Stomach (tissue), 9 donors: ENCODE data around the gene SLC8A3. TPM values are rescaled to one million over a fixed set of nuclear protein-coding genes. Genes with fewer than 3 reads are reported as not detected.

Experiments
- DNase-seq, 2 donors: peaks; one replicate each; pipeline versions ENCODE4 v3.0.0 to v3.0.0-alpha.2; 2013 to 2019
- H3K27ac ChIP-seq, 5 donors: fragments of 200-600 bp in 4 of 5; sonication (generic) in 4 of 5; one replicate each; pipeline ENCODE4 v1.5.1; 2013 to 2019; ENCODE audit warnings: mild to moderate bottlenecking in 1 of 5, moderate library complexity in 1 of 5
- H3K27me3 ChIP-seq, 3 donors: fragments of 200-600 bp; sonication (generic); one replicate each; pipeline ENCODE4 v1.5.1; 2017 to 2019; ENCODE audit warnings: mixed run types in 1 of 3
- H3K36me3 ChIP-seq, 4 donors: fragments of 200-600 bp; sonication (generic); 1 replicate in 3 of 4; 2 replicates in 1 of 4; pipeline ENCODE4 v1.5.1; 2016 to 2019
- H3K4me1 ChIP-seq, 4 donors: fragments of 200-600 bp; sonication (generic); one replicate each; pipeline ENCODE4 v1.5.1; 2016 to 2019
- H3K4me3 ChIP-seq, 4 donors: fragments of 200-600 bp; sonication (generic) in 3 of 4; one replicate each; pipeline ENCODE4 v1.5.1; 2016 to 2019; ENCODE audit warnings: mild to moderate bottlenecking in 1 of 4
- H3K9me3 ChIP-seq, 4 donors: fragments of 200-600 bp; sonication (generic); one replicate each; pipeline ENCODE4 v1.5.1; 2016 to 2019
- EP300 ChIP-seq: sonication (generic); formaldehyde crosslinking; IDR thresholded peaks from one replicate; pipeline ENCODE4 v1.6.1; 2017; ENCODE audit warnings: antibody characterized with exemption
- POLR2A ChIP-seq, 4 donors: fragments of 450-650 bp; IDR thresholded peaks; one replicate each; pipeline ENCODE4 v1.6.1; 2016; ENCODE audit warnings: antibody characterized with exemption in 4 of 4, control low read depth in 2 of 4, mild to moderate bottlenecking in 1 of 4, moderate library complexity in 1 of 4
- POLR2AphosphoS5 ChIP-seq, 3 donors: sonication (generic); formaldehyde crosslinking; IDR thresholded peaks; one replicate each; pipeline ENCODE4 v1.6.1; 2016; ENCODE audit warnings: antibody characterized with exemption in 3 of 3
- WGBS, 5 donors: extraction: QIAGEN DNeasy Blood & Tissue Kit in 3 of 5; methylation state at CpG; one replicate each; pipeline versions ENCODE4 v1.1.5 to v1.1.7; 2013 to 2018; 5-methylcytosine and 5-hydroxymethylcytosine counted together
- intact Hi-C: fragments of 100-400 bp; cut with DNase I; formaldehyde crosslinking; loops from one replicate; pipeline ENCODE4 v1.15.1; 2023; ENCODE audit warnings: low total_unique reads
- polyA plus RNA-seq, 3 donors: library from polyadenylated mRNA; stranded (reverse); fragments of 200-250 nt; gene quantifications; one replicate each; pipeline ENCODE4 v1.2.3, GENCODE V29; 2013
- total RNA-seq, 5 donors: library from RNA; depleted of rRNA; stranded (reverse); fragments of >200 nt; gene quantifications; one replicate each; pipeline versions ENCODE4 v1.1.0 to v1.2.3, GENCODE V29; 2014 to 2016
- TF ChIP-seq, protein P1 (sequence below), 7 experiments: fragments of 450-650 bp in 4 of 7; fragments of 200-600 bp in 3 of 7; sonication (generic) in 3 of 7; IDR thresholded peaks; one replicate each; pipeline ENCODE4 v1.5.1; 2016 to 2019; ENCODE audit warnings: antibody characterized with exemption in 7 of 7, control low read depth in 2 of 7, mild to moderate bottlenecking in 1 of 7
- donor health status: healthy with polysubstance abuse.
- donor health status: Bipolar disorder and iron deficiency.
- donor health status: healthy.

Gene SLC8A3
- total and polyA plus RNA-seq, 8 donors = 0.03 to 2.4 (median 0.87) TPM; not detected in 1

DNA sequence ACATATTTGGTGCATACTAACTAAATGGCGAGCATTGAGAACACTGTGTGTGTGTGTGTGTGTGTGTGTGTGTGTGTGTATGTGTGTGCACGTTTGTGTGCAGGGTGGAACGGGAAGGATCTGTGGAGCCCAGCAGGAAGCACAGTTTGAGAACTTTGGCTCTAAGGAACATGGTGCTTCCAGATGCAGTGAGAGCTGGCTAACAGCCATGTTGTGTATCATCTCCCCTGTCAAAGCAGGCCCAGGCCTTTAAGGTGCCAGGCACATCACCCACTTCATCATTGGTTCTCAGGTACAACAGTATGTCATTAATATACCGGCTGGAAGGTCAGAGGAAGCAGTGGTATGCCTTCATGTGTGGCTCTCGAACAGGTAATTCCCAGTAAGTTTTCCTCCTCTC is 72.5 kb downstream of the SLC8A3 start:
- intact Hi-C loops = no loop called here
- Histone ChIP-seq H3K9me3 (no peaks in the 10 kb centered on the region), H3K36me3 (no peaks in the 10 kb centered on the region), H3K27ac (no peak overlapping the region), H3K4me1 (no peaks in the 10 kb centered on the region), H3K27me3 (peaks cover 0 to 18% (median 0%) of the 10 kb centered on the region in 3 donors), H3K4me3 (no peak overlapping the region)
- whole genome bisulfite sequencing, 5 donors = 62 to 73% (median 69%) methylated on average over 5 of the region's 5 CpGs
- TF ChIP-seq POLR2A (IDR thresholded peaks at IDR 0.05) (no peak), EP300 (no peak), POLR2AphosphoS5 (IDR thresholded peaks at IDR 0.05) (no peak)
- TF ChIP-seq, protein P1, sequence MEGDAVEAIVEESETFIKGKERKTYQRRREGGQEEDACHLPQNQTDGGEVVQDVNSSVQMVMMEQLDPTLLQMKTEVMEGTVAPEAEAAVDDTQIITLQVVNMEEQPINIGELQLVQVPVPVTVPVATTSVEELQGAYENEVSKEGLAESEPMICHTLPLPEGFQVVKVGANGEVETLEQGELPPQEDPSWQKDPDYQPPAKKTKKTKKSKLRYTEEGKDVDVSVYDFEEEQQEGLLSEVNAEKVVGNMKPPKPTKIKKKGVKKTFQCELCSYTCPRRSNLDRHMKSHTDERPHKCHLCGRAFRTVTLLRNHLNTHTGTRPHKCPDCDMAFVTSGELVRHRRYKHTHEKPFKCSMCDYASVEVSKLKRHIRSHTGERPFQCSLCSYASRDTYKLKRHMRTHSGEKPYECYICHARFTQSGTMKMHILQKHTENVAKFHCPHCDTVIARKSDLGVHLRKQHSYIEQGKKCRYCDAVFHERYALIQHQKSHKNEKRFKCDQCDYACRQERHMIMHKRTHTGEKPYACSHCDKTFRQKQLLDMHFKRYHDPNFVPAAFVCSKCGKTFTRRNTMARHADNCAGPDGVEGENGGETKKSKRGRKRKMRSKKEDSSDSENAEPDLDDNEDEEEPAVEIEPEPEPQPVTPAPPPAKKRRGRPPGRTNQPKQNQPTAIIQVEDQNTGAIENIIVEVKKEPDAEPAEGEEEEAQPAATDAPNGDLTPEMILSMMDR (IDR thresholded peaks at IDR 0.05) = no peak
- no peak for DNase-seq

DNA sequence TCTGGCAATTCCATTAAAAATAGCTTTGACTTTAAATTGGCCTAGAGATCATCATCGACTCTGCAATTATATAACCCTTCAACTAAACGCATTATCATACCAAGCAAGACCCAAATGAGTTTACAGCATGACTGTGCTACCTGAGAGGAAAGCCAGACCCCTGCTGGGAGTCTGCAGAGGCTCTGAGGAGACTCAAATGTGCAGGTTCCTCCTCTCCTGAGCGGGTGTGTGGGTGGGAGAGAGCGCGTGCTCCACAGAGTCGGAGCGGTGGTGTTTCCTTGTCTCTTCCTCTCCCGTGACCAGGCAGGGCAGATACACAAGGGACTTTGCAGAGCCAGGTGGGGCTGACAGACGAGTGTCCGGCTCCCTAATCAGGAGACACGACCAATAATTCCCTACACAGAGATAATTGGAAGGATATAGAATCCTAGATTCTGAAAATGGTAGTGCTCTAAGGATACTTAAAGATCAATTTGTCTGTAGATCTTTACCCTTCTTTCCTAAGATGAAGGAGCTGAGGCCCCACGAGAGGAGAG is 74.1 kb downstream of the SLC8A3 start:
- no peak overlapping the region for H3K27ac ChIP-seq
- intact Hi-C loops = no loop called here
- TF ChIP-seq EP300 (no peak), POLR2A (IDR thresholded peaks at IDR 0.05) (no peak), POLR2AphosphoS5 (IDR thresholded peaks at IDR 0.05) (no peak)
- TF ChIP-seq, protein P1 (IDR thresholded peaks at IDR 0.05) = no peak
- 67 to 80% (median 77%) methylated on average over 12 of the region's 12 CpGs for WGBS, 5 donors
- no peaks in the 10 kb centered on the region for H3K9me3 ChIP-seq
- H3K27me3 ChIP-seq = peaks cover 0 to 4% (median 0%) of the 10 kb centered on the region in 3 donors
- no peaks in the 10 kb centered on the region for H3K4me1 ChIP-seq
- H3K36me3 ChIP-seq = no peaks in the 10 kb centered on the region
- H3K4me3 ChIP-seq = no peak overlapping the region
- DNase-seq = no peak

DNA sequence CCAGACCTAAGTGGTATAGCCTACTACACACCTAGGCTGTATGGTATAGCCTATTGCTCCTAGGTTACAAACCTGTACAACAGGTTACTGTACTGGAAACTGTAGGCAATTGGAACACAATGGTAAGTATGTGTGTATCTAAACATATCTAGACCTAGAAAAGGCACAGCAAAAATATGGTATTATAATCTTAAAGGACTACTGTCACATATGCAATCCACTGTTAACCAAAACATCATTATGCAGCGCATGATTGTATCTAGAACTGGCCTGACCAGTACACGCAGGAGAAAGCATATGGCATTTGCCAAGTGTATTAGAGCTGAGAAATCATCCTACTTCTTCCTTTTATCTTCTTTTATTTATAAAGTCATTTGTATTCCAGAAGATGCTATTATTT is 75.5 kb downstream of the SLC8A3 start:
- WGBS, 5 donors = 79 to 87% (median 84%) methylated on average over 2 of the region's 2 CpGs

DNA sequence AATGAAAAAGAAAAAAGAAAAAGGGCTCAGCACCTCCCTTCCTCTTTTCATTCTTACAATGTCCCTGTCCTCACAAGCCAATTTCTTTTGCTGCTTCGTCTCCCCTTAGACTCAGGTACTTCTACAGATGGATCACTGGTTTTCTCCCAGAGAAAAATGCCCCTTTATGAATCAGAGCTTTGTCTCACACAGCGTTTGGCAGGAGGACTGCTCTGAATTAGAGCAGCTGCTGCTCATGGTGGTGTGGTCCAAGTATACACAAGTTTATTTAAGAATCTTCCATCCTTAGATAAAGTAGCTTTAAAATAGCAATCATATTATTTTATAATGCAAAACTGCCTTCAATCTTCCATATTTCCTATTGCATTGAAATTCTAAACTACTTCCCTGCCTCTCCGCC is 80.3 kb downstream of the SLC8A3 start:
- no peak for TF ChIP-seq POLR2AphosphoS5 (IDR thresholded peaks at IDR 0.05)
- no peak for TF ChIP-seq EP300
- TF ChIP-seq, protein P1 (IDR thresholded peaks at IDR 0.05) = no peak
- no peak for TF ChIP-seq POLR2A (IDR thresholded peaks at IDR 0.05)
- intact Hi-C loops = no loop called here
- no peak for DNase-seq
- Histone ChIP-seq H3K36me3 (no peaks in the 10 kb centered on the region), H3K9me3 (no peaks in the 10 kb centered on the region), H3K27ac (no peak overlapping the region), H3K27me3 (no peaks in the 10 kb centered on the region), H3K4me3 (no peak overlapping the region), H3K4me1 (no peaks in the 10 kb centered on the region)
- WGBS, 5 donors = 60 to 72% (median 67%) methylated on average over 3 of the region's 3 CpGs

More for the DNA sequence above, 75.5 kb downstream of the SLC8A3 start:
- TF ChIP-seq POLR2AphosphoS5 (IDR thresholded peaks at IDR 0.05) (no peak), EP300 (no peak), POLR2A (IDR thresholded peaks at IDR 0.05) (no peak)
- TF ChIP-seq, protein P1 (IDR thresholded peaks at IDR 0.05) = no peak
- Histone ChIP-seq H3K4me3 (no peak overlapping the region), H3K27me3 (peaks cover 0 to 4% (median 0%) of the 10 kb centered on the region in 3 donors), H3K4me1 (no peaks in the 10 kb centered on the region), H3K9me3 (no peaks in the 10 kb centered on the region), H3K27ac (no peak overlapping the region), H3K36me3 (no peaks in the 10 kb centered on the region)
- intact Hi-C loops = no loop called here
- DNase-seq = no peak
